Right lobe of liver (tissue), 4 donors: Measurements from ENCODE around the gene GREB1.

ENCODE experiments used
- POLR2A ChIP-seq: fragments of 450-650 bp; IDR thresholded peaks from one replicate; pipeline ENCODE4 v1.6.1; 2017; ENCODE audit warnings: antibody characterized with exemption, mild to moderate bottlenecking
- TF ChIP-seq, protein P1 (sequence below), 4 donors: fragments of 200-600 bp in 3 of 4; fragments of 450-650 bp in 1 of 4; IDR thresholded peaks; one replicate each; pipeline versions ENCODE4 v1.5.1 to v1.8.0; 2016 to 2022; ENCODE audit warnings: antibody characterized with exemption in 4 of 4, mild to moderate bottlenecking in 2 of 4
- donor health status: DM: no; HTN: no; CAD: no.
- donor health status: DM: no; HTN: no; CAD: no.
- donor health status: DM: no; HTN: yes; CAD: no.

DNA sequence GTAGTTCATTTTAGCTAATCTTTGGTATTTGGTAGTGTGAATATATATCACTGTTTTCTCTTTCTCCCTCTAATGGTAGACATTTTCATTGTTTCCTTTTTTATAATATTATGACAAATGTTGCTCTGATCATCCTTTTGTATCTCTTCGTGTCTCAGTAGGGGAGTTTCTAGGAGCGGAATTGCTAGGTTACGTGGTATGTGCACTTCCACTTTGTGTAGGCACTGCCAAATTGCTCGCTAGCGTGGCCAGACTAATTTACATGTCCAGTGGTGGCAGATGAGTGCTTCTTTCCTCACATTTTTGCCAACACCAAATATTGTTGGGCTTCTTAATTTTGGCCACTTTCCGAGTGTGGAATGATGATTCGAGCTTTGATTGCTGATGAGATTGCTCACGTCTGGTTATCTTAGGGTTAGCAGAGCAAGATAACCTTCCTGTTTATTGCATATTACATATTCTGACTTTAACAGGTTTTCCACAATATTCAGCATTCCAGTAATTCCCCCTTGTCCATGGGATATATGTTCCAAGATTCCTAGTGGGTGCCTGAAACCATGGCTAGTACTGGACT, 30.4 kb upstream of the GREB1 start:
- TF ChIP-seq, protein P1, sequence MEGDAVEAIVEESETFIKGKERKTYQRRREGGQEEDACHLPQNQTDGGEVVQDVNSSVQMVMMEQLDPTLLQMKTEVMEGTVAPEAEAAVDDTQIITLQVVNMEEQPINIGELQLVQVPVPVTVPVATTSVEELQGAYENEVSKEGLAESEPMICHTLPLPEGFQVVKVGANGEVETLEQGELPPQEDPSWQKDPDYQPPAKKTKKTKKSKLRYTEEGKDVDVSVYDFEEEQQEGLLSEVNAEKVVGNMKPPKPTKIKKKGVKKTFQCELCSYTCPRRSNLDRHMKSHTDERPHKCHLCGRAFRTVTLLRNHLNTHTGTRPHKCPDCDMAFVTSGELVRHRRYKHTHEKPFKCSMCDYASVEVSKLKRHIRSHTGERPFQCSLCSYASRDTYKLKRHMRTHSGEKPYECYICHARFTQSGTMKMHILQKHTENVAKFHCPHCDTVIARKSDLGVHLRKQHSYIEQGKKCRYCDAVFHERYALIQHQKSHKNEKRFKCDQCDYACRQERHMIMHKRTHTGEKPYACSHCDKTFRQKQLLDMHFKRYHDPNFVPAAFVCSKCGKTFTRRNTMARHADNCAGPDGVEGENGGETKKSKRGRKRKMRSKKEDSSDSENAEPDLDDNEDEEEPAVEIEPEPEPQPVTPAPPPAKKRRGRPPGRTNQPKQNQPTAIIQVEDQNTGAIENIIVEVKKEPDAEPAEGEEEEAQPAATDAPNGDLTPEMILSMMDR (IDR thresholded peaks at IDR 0.05) = no peak
- no peak for TF ChIP-seq POLR2A
